GM12874 (cell line): ENCODE data around the gene ELP2.

Experiments used
- CTCF ChIP-seq: IDR thresholded peaks from 2 replicates; pipeline ENCODE4 v1.5.1; 2011; ENCODE audit warnings: low read depth, mild to moderate bottlenecking, control low read depth, low read length, moderate library complexity; ENCODE audit not compliant: insufficient read depth

ELP2 gene

GRCh38 chr18:36129300-36130038 lies at the start of gene ELP2, which contains the start of gene SLC39A6:
Gene ELP2, plus strand, starts transcription at chr18:36129899. Its CDS starts 35 bp downstream, at chr18:36129934.
Gene SLC39A6, minus strand, starts transcription at chr18:36129340. Its CDS starts 2,333 bp downstream, at chr18:36127007.
- TF ChIP-seq CTCF = no peak

GRCh38 chr18:36083729-36084128 lies 46.0 kb upstream of the ELP2 start:
- no peak for TF ChIP-seq CTCF

GRCh38 chr18:36085195-36085594 lies 44.5 kb upstream of the ELP2 start:
- TF ChIP-seq CTCF = no peak

GRCh38 chr18:36086186-36086585 lies 43.5 kb upstream of the ELP2 start:
- TF ChIP-seq CTCF = no peak

GRCh38 chr18:36088256-36088655 lies 41.4 kb upstream of the ELP2 start:
- TF ChIP-seq CTCF = no peak

GRCh38 chr18:36089001-36089400 lies 40.7 kb upstream of the ELP2 start:
- no peak for TF ChIP-seq CTCF

GRCh38 chr18:36094431-36094830 lies 35.3 kb upstream of the ELP2 start:
- TF ChIP-seq CTCF = no peak
